Activated CD8-positive, alpha-beta memory T cell treated with anti-CD3 and anti-CD28 coated beads for 48 hours (primary cell): ENCODE measurements around the gene BMPR1A.

Source experiments
- DNase-seq, 3 experiments: peaks; one replicate each; pipeline ENCODE4 v3.0.0-alpha.2; 2020; ENCODE audit warnings: low read depth in 2 of 3, low spot score in 2 of 3

Gene BMPR1A

DNA sequence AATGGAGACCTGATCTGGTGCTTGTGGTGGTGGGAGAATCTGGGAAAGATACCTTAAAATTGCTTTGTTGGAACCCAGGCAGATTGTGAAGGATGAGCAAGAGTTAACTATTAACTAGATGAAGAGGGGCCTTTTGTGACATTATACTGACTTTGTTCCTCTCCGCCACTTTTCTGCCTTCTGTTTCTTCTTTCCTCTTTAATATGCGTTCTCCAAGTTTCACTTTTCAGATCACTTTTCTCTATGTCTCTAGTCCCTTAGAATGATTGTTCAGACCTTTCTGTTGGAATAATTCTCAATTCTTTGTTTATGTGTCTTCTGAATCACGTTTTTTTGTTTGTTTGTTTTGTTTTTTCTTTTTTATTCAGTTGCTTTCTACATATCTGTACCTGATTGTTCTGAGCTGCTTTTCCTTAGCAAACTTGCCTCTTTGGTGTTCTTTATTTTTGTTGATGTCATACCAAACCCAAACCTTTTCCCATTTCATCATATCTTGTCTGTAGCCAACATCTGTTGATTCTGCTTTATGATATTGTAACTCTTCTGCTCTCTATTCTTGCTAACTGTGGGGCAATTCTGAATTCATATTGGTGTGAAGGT lies 2.8 kb downstream of the BMPR1A start:
- DNase-seq: no peak

- DNase-seq: no peak
These were observed 7.0 kb downstream of the BMPR1A start for GRCh38 chr10:86763404-86763803.

GRCh38 chr10:86765548-86765947 lies 9.1 kb downstream of the BMPR1A start:
- DNase-seq: no peak

- DNase-seq: no peak
These were observed 12.1 kb downstream of the BMPR1A start for GRCh38 chr10:86768412-86769062.

GRCh38 chr10:86769991-86770390 lies 13.6 kb downstream of the BMPR1A start:
- no peak for DNase-seq

DNA sequence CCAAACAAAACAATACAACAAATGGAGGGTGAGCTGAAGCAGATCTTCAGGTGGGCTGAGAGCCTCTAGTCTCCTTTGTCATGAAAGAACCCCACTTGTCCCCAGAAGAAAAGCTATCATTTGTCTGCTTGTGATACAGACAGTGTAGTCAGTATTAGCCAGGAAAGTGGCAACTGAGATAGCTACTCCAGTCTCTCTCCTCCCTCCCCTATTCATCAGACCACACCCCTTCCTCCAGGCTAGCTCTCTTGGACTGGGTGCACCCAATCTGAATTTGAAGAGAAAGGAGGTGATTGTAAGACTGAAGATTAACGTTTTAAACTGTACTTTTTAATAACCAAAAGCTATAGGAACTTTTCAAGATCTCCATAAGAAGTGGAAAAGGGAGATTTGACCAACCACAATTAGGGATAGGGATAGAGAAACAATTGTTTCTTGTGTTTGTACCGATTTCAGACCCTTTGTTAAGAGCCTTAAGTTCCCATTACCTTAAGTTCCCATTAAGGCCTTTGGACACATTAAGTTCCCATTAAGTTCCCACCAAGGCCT lies 14.1 kb downstream of the BMPR1A start:
- DNase-seq: no peak

GRCh38 chr10:86773498-86773897 lies 17.1 kb downstream of the BMPR1A start:
- DNase-seq: no peak

- DNase-seq: no peak
These were observed 18.8 kb downstream of the BMPR1A start for GRCh38 chr10:86775056-86775869.

- no peak for DNase-seq
These were observed 19.4 kb downstream of the BMPR1A start for GRCh38 chr10:86775870-86776180.

GRCh38 chr10:86779220-86780017 lies 23.0 kb downstream of the BMPR1A start:
- DNase-seq: no peak

- no peak for DNase-seq
These were observed 26.4 kb downstream of the BMPR1A start for GRCh38 chr10:86782701-86783418.

- DNase-seq: no peak
These were observed 28.6 kb downstream of the BMPR1A start for GRCh38 chr10:86785037-86785436.

DNA sequence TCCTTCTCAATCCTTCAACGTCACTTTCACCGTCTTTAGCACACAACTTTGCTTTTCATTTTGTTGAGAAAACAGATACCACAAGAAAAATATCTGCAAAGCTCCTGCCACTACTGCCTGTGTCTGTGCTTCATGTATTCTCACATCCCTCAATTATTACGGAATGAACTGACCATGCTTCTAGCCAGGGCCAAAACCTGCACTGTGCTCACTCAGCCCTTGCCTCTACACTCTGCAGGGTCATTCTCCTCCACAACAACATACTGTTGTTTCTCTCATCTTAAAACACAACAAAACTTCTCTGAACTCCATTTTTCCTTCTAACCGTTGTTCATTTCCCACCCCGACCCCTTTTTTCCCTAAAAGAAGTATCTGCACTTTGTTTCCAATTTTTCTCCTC lies 29.5 kb downstream of the BMPR1A start:
- DNase-seq: no peak

- DNase-seq: no peak
These were observed 29.9 kb downstream of the BMPR1A start for GRCh38 chr10:86786368-86786767.

- no peak for DNase-seq
These were observed 34.0 kb downstream of the BMPR1A start for GRCh38 chr10:86790394-86790793.

GRCh38 chr10:86792461-86793167 lies 36.2 kb downstream of the BMPR1A start:
- DNase-seq: no peak

DNA sequence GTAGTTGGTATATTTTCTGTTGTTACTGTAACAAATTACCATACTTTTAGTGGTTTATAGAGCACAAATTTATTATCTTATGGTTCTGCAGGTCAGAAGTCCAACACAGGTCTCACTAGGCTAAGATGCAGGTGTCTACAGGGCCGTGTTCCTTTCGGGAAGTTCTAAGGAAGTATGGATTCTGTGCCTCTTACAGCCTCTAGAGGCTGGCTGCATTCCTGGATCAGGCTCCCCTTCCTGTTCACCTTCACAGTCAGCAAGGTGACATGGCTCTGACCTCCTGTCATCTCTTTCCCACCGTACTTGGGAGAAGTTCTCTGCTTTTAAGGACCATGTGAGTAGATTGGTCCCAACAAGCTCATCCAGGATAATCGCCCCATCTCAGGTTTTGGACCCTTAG lies 37.3 kb downstream of the BMPR1A start:
- DNase-seq: no peak

- DNase-seq: no peak
These were observed 38.9 kb downstream of the BMPR1A start for GRCh38 chr10:86795353-86795752.

- no peak for DNase-seq
These were observed 41.6 kb downstream of the BMPR1A start for GRCh38 chr10:86798025-86798424.

GRCh38 chr10:86798611-86799010 lies 42.2 kb downstream of the BMPR1A start:
- no peak for DNase-seq
